A673 (cell line): ENCODE data around the gene SDK1. TPM values are rescaled to one million over a fixed set of nuclear protein-coding genes. Genes with fewer than 3 reads are reported as not detected.

Source experiments
- BruUV-seq: library from RNA; stranded (reverse); fragments of 400-500 nt; replicated peaks from 2 replicates; lab custom pipeline; 2021; lab: Mats Ljungman, UMichigan
- CTCF ChIA-PET: fragments of 300-600 bp; sonication (Branson Sonifier 250); formaldehyde crosslinking; loops from one replicate; lab custom pipeline; 2022; ENCODE audit warnings: antibody characterized with exemption; lab: Charles Lee
- POLR2A ChIA-PET: fragments of 300-600 bp; sonication (Branson Sonifier 250); formaldehyde crosslinking; loops from one replicate; lab custom pipeline; 2022; ENCODE audit warnings: antibody characterized with exemption; ENCODE audit not compliant: low non-redundant PET; lab: Charles Lee
- DNase-seq: peaks from one replicate; pipeline ENCODE4 v3.0.0-alpha.2; 2015; ENCODE audit warnings: low spot score
- H3K27ac ChIP-seq: fragments of 200-600 bp; sonication (generic); 2 replicates; pipeline ENCODE4 v1.5.1; 2016; ENCODE audit warnings: mixed run types, low read depth, mild to moderate bottlenecking, mixed read lengths, antibody characterized with exemption, low read length; ENCODE audit not compliant: poor library complexity, severe bottlenecking
- H3K27me3 ChIP-seq: fragments of 200-600 bp; sonication (generic); replicated peaks from 2 replicates; pipeline ENCODE4 v1.6.1; 2017; ENCODE audit warnings: mixed run types, low read depth, mild to moderate bottlenecking, mixed read lengths, antibody characterized with exemption, low read length; ENCODE audit not compliant: insufficient read depth, poor library complexity
- H3K36me3 ChIP-seq: fragments of 200-600 bp; sonication (generic); 2 replicates; pipeline ENCODE4 v1.6.1; 2016; ENCODE audit warnings: mixed run types, mild to moderate bottlenecking, mixed read lengths, antibody characterized with exemption, low read length; ENCODE audit not compliant: insufficient read depth, poor library complexity, severe bottlenecking
- H3K4me1 ChIP-seq: fragments of 200-600 bp; sonication (generic); 2 replicates; pipeline ENCODE4 v1.6.1; 2017; ENCODE audit warnings: mixed run types, mild to moderate bottlenecking, mixed read lengths, antibody characterized with exemption, low read length; ENCODE audit not compliant: insufficient read depth, poor library complexity, severe bottlenecking
- H3K4me3 ChIP-seq: fragments of 200-600 bp; sonication (generic); 2 replicates; pipeline ENCODE4 v1.5.1; 2016; ENCODE audit warnings: low read depth, mixed run types, mild to moderate bottlenecking, mixed read lengths, low read length; ENCODE audit not compliant: poor library complexity, severe bottlenecking
- H3K9me3 ChIP-seq: fragments of 200-600 bp; sonication (generic); 2 replicates; pipeline ENCODE4 v1.6.1; 2016; ENCODE audit warnings: mixed run types, low read depth, mild to moderate bottlenecking, mixed read lengths, antibody characterized with exemption, low read length; ENCODE audit not compliant: poor library complexity, severe bottlenecking
- EZH2 ChIP-seq: fragments of 200-600 bp; sonication (generic); IDR thresholded peaks from 2 replicates; pipeline ENCODE4 v1.6.1; 2017; ENCODE audit warnings: borderline replicate concordance, low read depth, mild to moderate bottlenecking, mixed read lengths, antibody characterized with exemption, low read length; ENCODE audit not compliant: poor library complexity, severe bottlenecking
- intact Hi-C: fragments of 100-400 bp; cut with micrococcal nuclease; formaldehyde crosslinking; loops from one replicate; pipeline ENCODE4 v1.10.0; 2022; ENCODE audit not compliant: unreplicated experiment
- total RNA-seq: library from RNA; stranded (reverse); gene quantifications from 2 replicates; pipeline ENCODE4 v1.2.3, GENCODE V29; 2021
- TF ChIP-seq, protein P1 (sequence below): fragments of 300-800, 200-600 bp; sonication (generic); conservative IDR thresholded peaks from 2 replicates; pipeline ENCODE4 v1.5.1; 2017; ENCODE audit warnings: low read depth, mild to moderate bottlenecking, antibody characterized with exemption, low read length, moderate library complexity, mixed read lengths

The SDK1 gene
- total RNA-seq, 1 experiment from 2014 or later = 14.7 TPM

DNA sequence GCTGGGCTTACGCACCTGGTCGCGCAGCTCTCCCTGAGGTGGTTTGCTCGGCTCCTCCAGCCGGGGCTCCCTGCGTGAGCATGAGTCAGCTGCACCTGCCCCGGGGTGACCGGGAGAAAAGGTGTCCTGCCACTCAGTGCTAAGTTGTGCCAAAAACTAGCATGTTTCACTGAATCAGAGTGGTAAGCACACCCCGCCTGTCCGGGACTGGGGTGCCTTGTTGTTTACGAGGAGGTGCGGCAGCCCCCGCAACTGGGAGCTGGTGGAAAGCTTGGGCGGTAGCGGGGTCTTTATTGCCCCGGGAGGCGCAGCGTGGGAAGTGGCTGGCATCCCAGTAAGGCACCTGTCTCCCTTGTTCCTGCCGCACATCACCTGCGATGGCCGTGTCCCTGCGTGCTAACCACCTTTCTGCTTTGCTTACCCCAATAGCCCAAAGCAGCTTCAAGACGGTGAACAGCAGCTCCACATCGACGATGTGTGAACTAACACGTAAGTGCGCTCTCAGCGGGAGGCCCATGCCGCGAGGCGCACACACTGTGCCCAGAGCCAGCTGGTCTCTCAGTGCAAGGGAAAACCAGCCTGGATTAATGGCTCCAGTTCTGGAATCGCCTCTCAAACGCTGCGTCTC, 874.4 kb downstream of the SDK1 start:
- POLR2A ChIA-PET = no interaction called here
- DNase-seq = no peak
- Histone ChIP-seq H3K9me3 (no peaks in the 10 kb centered on the region), H3K4me3 (no peak overlapping the region), H3K27me3 (no peaks in the 10 kb centered on the region), H3K27ac (no peak overlapping the region), H3K4me1 (no peaks in the 10 kb centered on the region), H3K36me3 (no peaks in the 10 kb centered on the region)
- no TSS peak for BruUV-seq
- TF ChIP-seq, protein P1, sequence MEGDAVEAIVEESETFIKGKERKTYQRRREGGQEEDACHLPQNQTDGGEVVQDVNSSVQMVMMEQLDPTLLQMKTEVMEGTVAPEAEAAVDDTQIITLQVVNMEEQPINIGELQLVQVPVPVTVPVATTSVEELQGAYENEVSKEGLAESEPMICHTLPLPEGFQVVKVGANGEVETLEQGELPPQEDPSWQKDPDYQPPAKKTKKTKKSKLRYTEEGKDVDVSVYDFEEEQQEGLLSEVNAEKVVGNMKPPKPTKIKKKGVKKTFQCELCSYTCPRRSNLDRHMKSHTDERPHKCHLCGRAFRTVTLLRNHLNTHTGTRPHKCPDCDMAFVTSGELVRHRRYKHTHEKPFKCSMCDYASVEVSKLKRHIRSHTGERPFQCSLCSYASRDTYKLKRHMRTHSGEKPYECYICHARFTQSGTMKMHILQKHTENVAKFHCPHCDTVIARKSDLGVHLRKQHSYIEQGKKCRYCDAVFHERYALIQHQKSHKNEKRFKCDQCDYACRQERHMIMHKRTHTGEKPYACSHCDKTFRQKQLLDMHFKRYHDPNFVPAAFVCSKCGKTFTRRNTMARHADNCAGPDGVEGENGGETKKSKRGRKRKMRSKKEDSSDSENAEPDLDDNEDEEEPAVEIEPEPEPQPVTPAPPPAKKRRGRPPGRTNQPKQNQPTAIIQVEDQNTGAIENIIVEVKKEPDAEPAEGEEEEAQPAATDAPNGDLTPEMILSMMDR = no peak
- no peak for TF ChIP-seq EZH2
- intact Hi-C loops = no loop called here
- CTCF ChIA-PET = no interaction called here

DNA sequence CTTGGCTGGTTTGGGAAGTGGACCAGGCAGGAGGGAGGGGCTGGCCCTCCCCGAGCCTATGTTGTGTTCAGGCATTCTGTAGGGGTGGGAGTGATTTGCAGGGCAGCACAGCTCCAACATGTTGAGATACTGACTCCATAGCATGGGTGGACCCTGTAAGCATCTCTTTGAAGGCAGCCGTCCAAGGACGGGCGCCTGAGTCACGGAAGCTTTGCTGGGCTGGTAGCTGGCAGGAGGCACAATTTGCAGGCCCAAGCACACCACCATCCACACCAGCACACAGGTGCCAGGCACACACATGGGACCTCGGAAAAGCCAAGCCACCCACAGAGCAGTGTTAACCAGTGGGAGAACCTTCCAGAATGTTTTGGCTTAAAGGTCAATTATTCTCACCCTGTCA, 875.9 kb downstream of the SDK1 start:
- intact Hi-C loops = no loop called here
- Histone ChIP-seq H3K4me1 (no peaks in the 10 kb centered on the region), H3K27me3 (no peaks in the 10 kb centered on the region), H3K27ac (no peak overlapping the region), H3K4me3 (no peak overlapping the region), H3K9me3 (no peaks in the 10 kb centered on the region), H3K36me3 (no peaks in the 10 kb centered on the region)
- no TSS peak for BruUV-seq
- POLR2A ChIA-PET = no interaction called here
- TF ChIP-seq, protein P1 = no peak
- TF ChIP-seq EZH2 = no peak
- no peak for DNase-seq
- CTCF ChIA-PET = no interaction called here

DNA sequence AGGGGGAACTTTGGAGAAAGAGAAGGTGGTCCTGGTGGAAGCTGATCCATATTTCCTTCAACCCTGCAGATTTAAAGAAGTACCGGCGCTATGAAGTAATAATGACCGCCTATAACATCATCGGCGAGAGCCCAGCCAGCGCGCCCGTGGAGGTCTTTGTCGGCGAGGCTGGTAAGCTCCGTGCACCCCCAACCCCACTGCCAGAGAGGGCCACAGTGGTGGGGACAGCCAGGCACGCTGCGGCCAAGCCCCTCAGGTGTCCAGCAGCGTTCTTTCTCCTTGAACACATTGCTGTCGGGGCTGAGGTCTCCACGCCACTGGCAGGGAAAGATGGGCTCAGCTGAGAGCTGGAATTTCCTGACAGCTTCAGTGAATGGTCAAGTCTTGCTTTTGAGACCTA, 877.4 kb downstream of the SDK1 start:
- intact Hi-C loops = no loop called here
- Histone ChIP-seq H3K36me3 (no peaks in the 10 kb centered on the region), H3K27ac (no peak overlapping the region), H3K4me1 (no peaks in the 10 kb centered on the region), H3K4me3 (no peak overlapping the region), H3K9me3 (no peaks in the 10 kb centered on the region), H3K27me3 (no peaks in the 10 kb centered on the region)
- TF ChIP-seq EZH2 = no peak
- TF ChIP-seq, protein P1 = no peak
- DNase-seq = no peak
- ChIA-PET CTCF (no interaction called here), POLR2A (no interaction called here)
- no TSS peak for BruUV-seq
